GM21619 (cell line): ENCODE measurements around the gene TEKTIP1.
"Not testable (repeated sequence)": the region's sequence is repeated elsewhere in the genome, so short reads cannot be mapped to it uniquely, and the experiment has no call there.

ENCODE experiments used
- ATAC-seq: cut with Tn5 transposase; IDR thresholded peaks from one replicate; pipeline ENCODE4 v1.9.1; 2021; ENCODE audit not compliant: unreplicated experiment

Gene TEKTIP1

DNA sequence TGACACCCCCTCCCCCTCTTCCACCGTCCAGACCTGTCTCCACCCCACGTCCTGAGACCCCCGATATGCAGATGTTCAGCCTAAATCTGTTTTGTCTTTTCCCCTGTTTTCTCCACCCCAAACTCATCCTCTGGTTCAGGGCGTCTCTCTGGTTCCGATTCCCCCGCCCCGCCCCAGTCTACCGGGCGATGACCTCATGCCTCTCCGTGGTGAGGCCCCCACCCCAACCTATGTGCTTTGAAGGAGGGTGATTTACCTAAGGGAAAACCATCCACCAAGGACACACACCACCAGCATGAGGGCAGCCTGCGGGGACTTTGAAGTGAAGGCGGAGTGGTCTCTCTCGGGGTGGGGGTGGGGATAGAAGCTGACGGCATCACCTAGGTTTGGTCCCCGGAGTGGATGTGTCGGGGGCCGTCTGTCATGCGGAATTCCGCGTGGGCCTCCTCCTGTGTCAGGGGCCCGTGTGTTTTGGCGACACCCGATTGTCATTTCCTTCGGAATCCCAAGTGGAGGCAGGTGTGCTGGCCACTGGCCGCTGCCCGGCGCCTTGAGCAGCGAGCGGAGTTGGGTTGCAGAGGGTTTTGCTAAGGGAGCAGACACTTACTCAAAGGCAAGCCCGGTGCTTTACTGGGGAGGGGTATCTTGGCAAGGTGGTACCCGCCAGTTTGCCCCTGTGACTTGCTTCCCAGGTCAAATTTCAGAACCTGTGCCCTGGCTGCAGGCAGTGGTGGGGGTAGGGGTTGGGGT, 31.4 kb upstream of the TEKTIP1 start:
- no peak for ATAC-seq

- ATAC-seq = not testable (repeated sequence)
These were observed 30.8 kb upstream of the TEKTIP1 start for GRCh38 chr19:3508121-3508661.

DNA sequence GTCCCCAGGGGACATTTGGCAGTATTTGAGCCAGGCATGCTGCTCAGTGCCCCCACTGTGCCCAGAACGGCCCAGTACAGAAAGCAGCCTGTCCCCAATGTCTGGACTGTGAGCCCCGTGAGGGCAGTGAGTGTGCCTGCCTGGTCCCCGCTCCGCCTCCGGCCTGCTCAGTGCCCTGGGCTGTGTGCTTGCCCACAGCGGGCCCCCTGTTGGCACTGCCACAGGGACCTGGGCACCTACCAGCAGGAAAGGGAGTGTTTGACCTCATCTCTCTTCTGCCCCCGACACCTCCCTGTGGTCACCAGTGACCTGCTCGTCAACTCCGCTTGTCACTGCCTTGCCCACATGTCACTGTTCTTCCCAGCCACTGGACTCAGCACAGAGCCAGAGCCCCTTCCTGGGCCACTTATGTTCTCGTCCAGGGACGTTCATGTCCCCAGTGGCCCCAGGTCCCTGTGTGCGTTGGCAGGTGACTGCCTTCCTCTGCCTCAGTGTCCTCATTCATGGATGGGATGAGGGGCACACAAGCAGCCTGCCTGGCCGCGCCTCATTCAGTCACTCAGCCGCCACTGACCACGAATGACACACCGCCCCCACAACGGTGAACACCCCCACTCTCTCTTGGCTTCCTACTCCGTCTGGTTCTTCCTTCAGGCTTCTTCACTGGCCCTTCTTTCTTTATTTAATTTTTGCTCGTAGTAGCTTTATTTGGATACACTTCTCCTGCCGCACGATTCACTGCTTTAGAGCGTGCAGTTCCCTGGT, 30.0 kb upstream of the TEKTIP1 start:
- ATAC-seq = no peak

DNA sequence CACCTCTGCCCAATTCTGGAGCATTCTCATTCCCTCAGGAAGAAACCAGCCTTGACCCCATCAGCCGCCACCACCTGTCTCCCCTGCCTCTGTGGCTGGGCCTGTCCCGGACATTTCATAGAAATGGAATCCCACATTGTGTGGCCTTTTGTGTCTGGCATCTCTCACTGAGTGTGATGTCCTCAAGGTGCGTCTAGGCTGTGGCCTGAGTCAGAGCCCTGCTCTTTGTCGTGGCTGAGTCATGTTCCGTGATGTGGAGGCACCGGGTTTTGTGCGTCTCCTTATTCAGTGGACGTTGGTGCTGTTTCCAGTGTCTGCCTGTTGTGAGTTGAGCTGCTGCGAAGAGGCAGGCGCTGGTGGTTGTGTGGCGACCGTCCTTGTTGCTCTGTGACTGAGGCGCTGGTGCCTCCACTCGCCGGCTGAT, 29.4 kb upstream of the TEKTIP1 start:
- ATAC-seq = no peak

- no peak for ATAC-seq
These were observed 28.2 kb upstream of the TEKTIP1 start for GRCh38 chr19:3510727-3511126.

GRCh38 chr19:3511506-3512251, 27.3 kb upstream of the TEKTIP1 start:
- no peak for ATAC-seq

- no peak for ATAC-seq
These were observed 26.3 kb upstream of the TEKTIP1 start for GRCh38 chr19:3512562-3513228.

GRCh38 chr19:3513229-3514140, 25.5 kb upstream of the TEKTIP1 start:
- ATAC-seq = no peak

- no peak for ATAC-seq
These were observed 24.0 kb upstream of the TEKTIP1 start for GRCh38 chr19:3514930-3515329.

GRCh38 chr19:3515891-3516422, 23.0 kb upstream of the TEKTIP1 start:
- ATAC-seq = no peak

GRCh38 chr19:3516675-3517207, 22.2 kb upstream of the TEKTIP1 start:
- ATAC-seq = no peak

GRCh38 chr19:3517638-3518037, 21.3 kb upstream of the TEKTIP1 start:
- ATAC-seq = no peak

DNA sequence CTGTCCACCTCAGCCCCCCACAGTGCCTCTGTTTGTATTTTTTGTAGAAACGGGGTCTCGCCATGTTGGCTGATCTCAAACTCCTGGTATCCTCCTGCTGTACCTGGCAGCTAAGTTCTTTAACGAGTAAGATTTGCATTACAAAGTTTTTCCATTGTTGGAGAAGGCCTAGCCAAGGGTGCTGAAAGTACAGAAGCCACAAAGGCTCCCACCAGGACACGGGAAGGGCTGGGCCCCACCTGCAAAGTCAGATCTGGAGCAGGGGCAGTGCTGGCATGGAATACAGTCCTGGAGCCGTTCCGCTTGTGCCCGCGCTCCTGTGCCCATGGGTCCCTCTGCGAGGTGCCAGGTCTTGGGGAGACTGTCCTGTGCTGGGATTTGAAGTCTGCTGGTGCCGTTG, 20.7 kb upstream of the TEKTIP1 start:
- ATAC-seq = no peak

GRCh38 chr19:3518659-3519058, 20.3 kb upstream of the TEKTIP1 start:
- ATAC-seq = no peak

DNA sequence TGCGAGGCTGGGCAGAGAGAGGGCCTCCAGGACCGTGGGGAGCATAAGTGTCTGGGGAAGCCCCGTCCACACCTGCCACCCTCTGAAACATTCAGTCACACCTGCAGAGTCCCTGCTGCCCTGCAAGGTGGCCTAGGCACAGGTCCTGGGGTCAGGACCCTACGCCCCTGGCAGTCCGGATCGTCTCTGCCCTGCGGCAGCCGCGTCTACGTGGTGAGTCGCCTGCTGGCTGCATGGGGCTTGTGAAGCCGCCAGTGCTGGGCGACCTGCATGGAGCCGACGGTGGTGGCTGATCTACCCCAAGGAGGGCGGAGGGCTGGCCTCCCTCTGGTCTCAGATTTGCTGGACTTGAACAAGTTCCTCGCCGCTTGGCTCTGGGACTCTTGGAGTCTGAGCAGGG, 19.8 kb upstream of the TEKTIP1 start:
- ATAC-seq = no peak

- no peak for ATAC-seq
These were observed 18.5 kb upstream of the TEKTIP1 start for GRCh38 chr19:3520166-3521103.

DNA sequence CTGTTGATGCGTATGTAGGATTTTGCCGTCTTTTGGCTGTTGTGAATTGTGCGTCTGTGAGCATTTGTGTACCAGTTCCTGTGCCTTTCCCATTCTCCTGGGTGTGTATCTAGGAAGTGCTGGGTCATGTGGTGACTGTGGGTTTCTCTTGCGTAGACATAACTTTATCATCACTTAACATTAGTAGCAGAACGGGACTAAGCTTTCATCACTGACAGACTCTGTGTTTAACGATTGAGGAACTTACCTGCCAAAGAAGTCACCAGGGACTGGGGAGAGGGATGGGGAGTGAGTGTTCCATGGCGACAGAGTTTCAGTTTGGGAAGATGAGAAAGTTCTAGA, 17.9 kb upstream of the TEKTIP1 start:
- no peak for ATAC-seq
